ENCODE results near the gene HS3ST6.
"Not testable (repeated sequence)": the region's sequence is repeated elsewhere in the genome, so short reads cannot be mapped to it uniquely, and the experiment has no call there.

Gene HS3ST6

DNA sequence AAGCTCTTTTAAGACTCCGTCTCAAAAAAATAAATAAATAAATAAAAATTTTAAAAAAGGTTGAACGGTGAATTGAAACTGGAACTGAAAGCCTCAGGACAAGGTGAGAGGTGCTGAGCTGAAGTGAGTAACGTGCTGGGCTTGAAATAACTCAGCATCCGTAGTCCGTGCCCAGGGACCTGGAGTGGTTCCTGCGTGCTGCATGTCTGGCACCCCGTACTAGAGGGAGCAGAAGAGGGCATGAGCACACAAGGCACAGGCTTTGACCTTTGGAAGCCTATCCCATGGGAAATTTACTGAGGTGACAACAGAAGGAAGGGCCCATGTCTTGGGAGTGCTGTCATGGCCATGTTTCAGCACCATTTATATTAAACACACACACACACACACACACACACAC lies 41.7 kb downstream of the HS3ST6 start:
- Histone ChIP-seq H3K36me3 (ENCODE audit: insufficient read depth, low read length) (no peaks in the 10 kb centered on the region), H4K20me1 (ENCODE audit: insufficient read depth, low read length, poor library complexity, severe bottlenecking) (no peaks in the 10 kb centered on the region), H3K4me1 (ENCODE audit: insufficient read depth, low read length, poor library complexity, severe bottlenecking) (no peaks in the 10 kb centered on the region), H3K27me3 (ENCODE audit: insufficient read depth, low read length, poor library complexity, severe bottlenecking) (no peaks in the 10 kb centered on the region), H3K9me3 (ENCODE audit: insufficient read depth, low read depth, low read length) (no peaks in the 10 kb centered on the region), H3K79me2 (ENCODE audit: insufficient read depth, low read length) (no peaks in the 10 kb centered on the region), H3K4me2 (ENCODE audit: low read depth, low read length, poor library complexity, severe bottlenecking) (no peak overlapping the region), H3K4me3 (ENCODE audit: low read length, poor library complexity, severe bottlenecking) (no peak overlapping the region), H3K9ac (ENCODE audit: low read depth, low read length, poor library complexity, severe bottlenecking) (no peak overlapping the region), H2AFZ (ENCODE audit: low read length) (no peak overlapping the region), H3F3A (ENCODE audit: low read depth) (no peaks in the 10 kb centered on the region), H3K9me2 (replicated peaks; ENCODE audit: low read depth, low read length) (no peaks in the 10 kb centered on the region)
- TF ChIP-seq, protein P1, sequence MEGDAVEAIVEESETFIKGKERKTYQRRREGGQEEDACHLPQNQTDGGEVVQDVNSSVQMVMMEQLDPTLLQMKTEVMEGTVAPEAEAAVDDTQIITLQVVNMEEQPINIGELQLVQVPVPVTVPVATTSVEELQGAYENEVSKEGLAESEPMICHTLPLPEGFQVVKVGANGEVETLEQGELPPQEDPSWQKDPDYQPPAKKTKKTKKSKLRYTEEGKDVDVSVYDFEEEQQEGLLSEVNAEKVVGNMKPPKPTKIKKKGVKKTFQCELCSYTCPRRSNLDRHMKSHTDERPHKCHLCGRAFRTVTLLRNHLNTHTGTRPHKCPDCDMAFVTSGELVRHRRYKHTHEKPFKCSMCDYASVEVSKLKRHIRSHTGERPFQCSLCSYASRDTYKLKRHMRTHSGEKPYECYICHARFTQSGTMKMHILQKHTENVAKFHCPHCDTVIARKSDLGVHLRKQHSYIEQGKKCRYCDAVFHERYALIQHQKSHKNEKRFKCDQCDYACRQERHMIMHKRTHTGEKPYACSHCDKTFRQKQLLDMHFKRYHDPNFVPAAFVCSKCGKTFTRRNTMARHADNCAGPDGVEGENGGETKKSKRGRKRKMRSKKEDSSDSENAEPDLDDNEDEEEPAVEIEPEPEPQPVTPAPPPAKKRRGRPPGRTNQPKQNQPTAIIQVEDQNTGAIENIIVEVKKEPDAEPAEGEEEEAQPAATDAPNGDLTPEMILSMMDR (conservative IDR thresholded peaks at IDR 0.05; ENCODE audit: low read length): no peak
- no peak for TF ChIP-seq EZH2phosphoT487 (IDR thresholded peaks at IDR 0.05; ENCODE audit: borderline replicate concordance)

DNA sequence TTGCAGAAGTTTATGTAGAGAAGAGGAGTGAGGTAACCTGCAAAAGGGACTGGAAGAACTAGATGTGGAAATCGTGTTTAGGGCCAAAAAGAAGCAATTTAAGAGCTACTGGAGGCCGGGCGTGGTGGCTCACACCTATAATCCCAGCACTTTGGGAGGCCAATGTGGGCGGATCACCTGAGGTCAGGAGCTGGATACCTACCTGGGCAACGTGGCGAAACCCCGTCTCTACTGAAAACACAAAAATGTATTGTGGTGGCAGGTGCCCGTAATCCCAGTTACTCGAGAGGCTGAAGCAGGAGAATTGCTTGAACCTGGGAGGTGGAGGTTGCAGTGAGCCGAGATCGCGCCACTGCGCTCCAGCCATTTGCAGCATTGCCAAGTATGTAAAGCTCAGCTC lies 42.1 kb downstream of the HS3ST6 start:
- not testable (repeated sequence) for H3F3A ChIP-seq (ENCODE audit: low read depth); H3K9ac ChIP-seq (ENCODE audit: low read depth, low read length, poor library complexity, severe bottlenecking); H3K79me2 ChIP-seq (ENCODE audit: insufficient read depth, low read length); H3K4me3 ChIP-seq (ENCODE audit: low read length, poor library complexity, severe bottlenecking); H3K27me3 ChIP-seq (ENCODE audit: insufficient read depth, low read length, poor library complexity, severe bottlenecking); H4K20me1 ChIP-seq (ENCODE audit: insufficient read depth, low read length, poor library complexity, severe bottlenecking); H3K36me3 ChIP-seq (ENCODE audit: insufficient read depth, low read length); H3K4me1 ChIP-seq (ENCODE audit: insufficient read depth, low read length, poor library complexity, severe bottlenecking); H3K4me2 ChIP-seq (ENCODE audit: low read depth, low read length, poor library complexity, severe bottlenecking); H2AFZ ChIP-seq (ENCODE audit: low read length); H3K9me2 ChIP-seq (replicated peaks; ENCODE audit: low read depth, low read length); H3K9me3 ChIP-seq (ENCODE audit: insufficient read depth, low read depth, low read length)

DNA sequence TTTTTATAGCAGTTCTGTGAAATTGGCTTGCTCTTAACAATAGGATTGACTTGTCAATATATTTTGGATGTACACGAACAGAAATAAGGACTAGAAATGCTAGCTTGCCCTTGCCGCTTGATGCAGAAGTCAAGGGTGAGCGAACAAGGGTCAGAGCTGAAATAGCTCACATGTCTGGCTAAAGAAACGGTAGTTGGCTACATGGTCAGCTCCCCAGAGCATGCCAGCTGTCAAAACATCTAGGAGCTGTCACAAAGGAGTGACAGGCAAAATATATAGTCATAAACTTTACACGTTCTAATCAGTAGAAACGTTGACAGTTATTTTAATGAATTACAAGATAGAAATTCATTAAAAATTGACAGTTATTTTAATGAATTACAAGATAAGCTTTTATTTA lies 43.4 kb downstream of the HS3ST6 start:
- Histone ChIP-seq H3F3A (ENCODE audit: low read depth) (no peaks in the 10 kb centered on the region), H3K4me1 (ENCODE audit: insufficient read depth, low read length, poor library complexity, severe bottlenecking) (no peaks in the 10 kb centered on the region), H3K4me3 (ENCODE audit: low read length, poor library complexity, severe bottlenecking) (no peak overlapping the region), H3K36me3 (ENCODE audit: insufficient read depth, low read length) (no peaks in the 10 kb centered on the region), H3K9me2 (replicated peaks; ENCODE audit: low read depth, low read length) (no peaks in the 10 kb centered on the region), H3K79me2 (ENCODE audit: insufficient read depth, low read length) (no peaks in the 10 kb centered on the region), H3K4me2 (ENCODE audit: low read depth, low read length, poor library complexity, severe bottlenecking) (no peak overlapping the region), H3K9me3 (ENCODE audit: insufficient read depth, low read depth, low read length) (no peaks in the 10 kb centered on the region), H2AFZ (ENCODE audit: low read length) (no peak overlapping the region), H3K27me3 (ENCODE audit: insufficient read depth, low read length, poor library complexity, severe bottlenecking) (no peaks in the 10 kb centered on the region), H4K20me1 (ENCODE audit: insufficient read depth, low read length, poor library complexity, severe bottlenecking) (no peaks in the 10 kb centered on the region), H3K9ac (ENCODE audit: low read depth, low read length, poor library complexity, severe bottlenecking) (no peak overlapping the region)
- no peak for TF ChIP-seq EZH2phosphoT487 (IDR thresholded peaks at IDR 0.05; ENCODE audit: borderline replicate concordance)
- TF ChIP-seq, protein P1 (conservative IDR thresholded peaks at IDR 0.05; ENCODE audit: low read length): no peak

DNA sequence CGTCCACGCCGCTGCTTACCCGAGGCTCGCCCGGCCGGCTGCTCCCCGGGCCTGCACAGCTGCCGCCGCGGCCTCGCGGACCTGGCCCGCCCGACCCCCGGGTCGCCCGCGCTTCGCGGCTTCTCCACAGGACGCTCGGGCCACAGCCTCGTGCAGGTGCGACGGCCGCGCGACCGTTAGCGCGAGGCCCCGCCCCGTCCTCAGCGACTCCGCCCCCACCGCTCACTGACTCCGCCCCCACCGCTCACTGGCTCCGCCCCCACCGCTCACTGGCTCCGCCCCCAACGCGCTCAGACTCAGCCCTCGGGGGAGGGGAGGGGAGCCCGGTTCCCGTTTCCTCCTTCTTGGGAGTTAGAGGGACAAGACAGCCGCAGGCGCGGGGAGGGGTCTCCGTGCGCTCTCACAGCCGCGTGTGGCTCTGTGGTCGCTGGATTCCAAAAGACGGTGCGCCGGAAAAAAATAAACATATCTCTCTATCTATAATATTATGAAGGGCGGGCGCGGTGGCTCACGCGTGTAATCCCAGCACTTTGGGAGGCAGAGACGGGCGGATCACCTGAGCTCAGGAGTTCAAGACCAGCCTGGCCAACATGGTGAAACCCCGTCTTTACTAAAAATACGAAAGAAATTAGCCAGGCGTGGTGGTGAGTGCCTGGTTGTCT lies 46.1 kb downstream of the HS3ST6 start, which contains the start of gene MEIOB:
Gene MEIOB (minus strand): TSS at position 191 of the 662 bp plus-strand sequence. CDS start 3,989 bp downstream, outside the sequence.
- Histone ChIP-seq H3F3A (ENCODE audit: low read depth) (no peaks in the 10 kb centered on the region), H3K9me3 (ENCODE audit: insufficient read depth, low read depth, low read length) (no peaks in the 10 kb centered on the region), H3K9ac (ENCODE audit: low read depth, low read length, poor library complexity, severe bottlenecking) (no peak within 1 kb of the TSS), H3K36me3 (ENCODE audit: insufficient read depth, low read length) (no peaks in the 10 kb centered on the region), H3K4me1 (ENCODE audit: insufficient read depth, low read length, poor library complexity, severe bottlenecking) (no peaks in the 10 kb centered on the region), H3K9me2 (replicated peaks; ENCODE audit: low read depth, low read length) (no peaks in the 10 kb centered on the region), H4K20me1 (ENCODE audit: insufficient read depth, low read length, poor library complexity, severe bottlenecking) (no peaks in the 10 kb centered on the region), H3K4me2 (ENCODE audit: low read depth, low read length, poor library complexity, severe bottlenecking) (no peak within 1 kb of the TSS), H2AFZ (ENCODE audit: low read length) (no peak within 1 kb of the TSS), H3K27me3 (ENCODE audit: insufficient read depth, low read length, poor library complexity, severe bottlenecking) (no peaks in the 10 kb centered on the region), H3K79me2 (ENCODE audit: insufficient read depth, low read length) (no peaks in the 10 kb centered on the region), H3K4me3 (ENCODE audit: low read length, poor library complexity, severe bottlenecking) (no peak within 1 kb of the TSS)
- TF ChIP-seq, protein P1 (conservative IDR thresholded peaks at IDR 0.05; ENCODE audit: low read length): no peak
- no peak for TF ChIP-seq EZH2phosphoT487 (IDR thresholded peaks at IDR 0.05; ENCODE audit: borderline replicate concordance)

Measured in Loucy (cell line).